NOMO-1 treated with dmso at 0.1 percent for 144 hours (cell line): ENCODE measurements around the gene WDFY3.

Experiments used
- DNase-seq: peaks from one replicate; lab custom pipeline; 2025; ENCODE audit not compliant: unreplicated experiment; lab: John Stamatoyannopoulos, UW

Gene WDFY3

DNA sequence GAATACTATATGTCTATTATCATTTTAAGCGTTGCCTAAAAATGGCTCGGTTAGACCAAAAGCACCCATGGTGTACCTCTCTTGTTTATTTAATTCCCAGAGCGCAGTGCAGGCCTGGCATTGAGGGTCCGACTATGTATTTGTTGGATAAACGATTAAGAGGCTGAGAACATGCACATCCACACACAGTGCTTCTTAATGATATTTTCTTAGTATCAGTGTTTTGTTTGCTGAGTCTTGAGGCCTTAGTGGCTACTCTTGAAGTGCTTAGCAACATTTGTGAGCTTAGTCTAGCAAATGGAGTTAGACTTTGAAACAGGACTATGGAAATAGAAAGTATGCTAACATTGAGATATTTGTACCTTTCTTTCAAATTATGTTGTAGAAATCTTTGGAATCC is 339.8 kb downstream of the WDFY3 start:
- DNase-seq = no peak

- no peak for DNase-seq
These were observed 342.8 kb downstream of the WDFY3 start for GRCh38 chr4:84623661-84624060.

DNA sequence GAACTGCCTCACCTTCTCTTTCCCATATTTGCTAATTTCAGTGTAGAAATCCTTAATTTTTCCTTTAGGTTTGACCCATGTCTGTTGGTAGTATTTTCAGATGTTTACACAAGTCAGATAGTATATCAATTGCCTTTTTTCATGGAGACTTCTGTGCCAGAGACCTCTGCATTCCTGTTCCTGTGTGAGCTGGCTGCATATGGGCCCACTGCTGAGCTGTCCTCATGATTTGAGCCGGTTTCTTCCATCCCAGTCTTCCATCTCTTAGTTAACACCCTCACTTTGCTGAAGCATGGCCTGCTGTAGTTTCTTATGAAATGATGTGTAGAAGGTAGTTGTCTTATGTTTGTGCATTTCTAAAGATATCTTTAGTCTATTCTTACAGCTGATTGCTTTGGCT is 343.5 kb downstream of the WDFY3 start:
- no peak for DNase-seq
